Measurements from ENCODE around the gene FAM174C.
"Not testable (repeated sequence)": the region's sequence is repeated elsewhere in the genome, so short reads cannot be mapped to it uniquely, and the experiment has no call there.

Gene FAM174C

GRCh38 chr19:1315470-1316166 is 40.3 kb downstream of the FAM174C start:
- in situ Hi-C loops (cut with MboI; ENCODE audit: low sequenced_read_pairs), result no loop called here

- in situ Hi-C loops (cut with MboI; ENCODE audit: low sequenced_read_pairs), result no loop called here
Measured at GRCh38 chr19:1316466-1316865, 41.1 kb downstream of the FAM174C start.

- in situ Hi-C loops (cut with MboI; ENCODE audit: low sequenced_read_pairs), result no loop called here
Measured at GRCh38 chr19:1317274-1318003, 42.1 kb downstream of the FAM174C start.

- in situ Hi-C loops (cut with MboI; ENCODE audit: low sequenced_read_pairs), result no loop called here
Measured at GRCh38 chr19:1318678-1319471, 43.5 kb downstream of the FAM174C start.

GRCh38 chr19:1320282-1320650 is 44.9 kb downstream of the FAM174C start:
- in situ Hi-C loops (cut with MboI; ENCODE audit: low sequenced_read_pairs), result not testable (repeated sequence)

- in situ Hi-C loops (cut with MboI; ENCODE audit: low sequenced_read_pairs), result no loop called here
Measured at GRCh38 chr19:1321539-1321938, 46.2 kb downstream of the FAM174C start.

GRCh38 chr19:1322198-1322981 is 47.1 kb downstream of the FAM174C start:
- in situ Hi-C loops (cut with MboI; ENCODE audit: low sequenced_read_pairs), result no loop called here

GRCh38 chr19:1324249-1324805 is 49.0 kb downstream of the FAM174C start:
- in situ Hi-C loops (cut with MboI; ENCODE audit: low sequenced_read_pairs), result no loop called here

- in situ Hi-C loops (cut with MboI; ENCODE audit: low sequenced_read_pairs), result no loop called here
Measured at GRCh38 chr19:1324806-1325567, 49.7 kb downstream of the FAM174C start.

GRCh38 chr19:1325568-1326294 is 50.4 kb downstream of the FAM174C start:
- in situ Hi-C loops (cut with MboI; ENCODE audit: low sequenced_read_pairs), result no loop called here

GRCh38 chr19:1327125-1327524 is 51.8 kb downstream of the FAM174C start:
- in situ Hi-C loops (cut with MboI; ENCODE audit: low sequenced_read_pairs), result no loop called here

Data from HL-60/S4 treated with retinoic acid at 250 ng/mL for 4 days and 3 days (cell line).